HepG2 (cell line): ENCODE data around the gene C5. TPM values are rescaled to one million over a fixed set of nuclear protein-coding genes. Genes with fewer than 3 reads are reported as not detected.
A peak's percentile ranks its signal among the peaks of the same experiment; 100 is the strongest.

Experiments used
- ATF1 ChIP-seq: IDR thresholded peaks from 2 replicates; pipeline ENCODE4 v1.6.1; 2016; ENCODE audit warnings: mild to moderate bottlenecking, control low read depth
- CHD2 ChIP-seq: IDR thresholded peaks from 2 replicates; pipeline ENCODE4 v1.6.1; 2011; ENCODE audit warnings: low read depth, low read length, improper control_type of control experiment
- DPF2 ChIP-seq: sonication (generic); formaldehyde crosslinking; IDR thresholded peaks from 2 replicates; pipeline ENCODE4 v1.4.0; 2020; ENCODE audit warnings: mild to moderate bottlenecking, low read depth, missing genetic modification reagents, borderline replicate concordance
- NCOA2 ChIP-seq: sonication (generic); formaldehyde crosslinking; IDR thresholded peaks from 2 replicates; pipeline ENCODE4 v1.8.0; 2022; ENCODE audit warnings: inconsistent platforms
- NFKBIZ ChIP-seq: IDR thresholded peaks from 2 replicates; pipeline ENCODE4 v1.6.1; 2018; ENCODE audit warnings: missing genetic modification reagents, missing compliant biosample characterization
- NR3C1 ChIP-seq: sonication (generic); formaldehyde crosslinking; IDR thresholded peaks from 2 replicates; pipeline ENCODE4 v1.4.0; 2020; ENCODE audit warnings: missing genetic modification reagents
- PLSCR1 ChIP-seq: sonication (generic); formaldehyde crosslinking; IDR thresholded peaks from 2 replicates; pipeline ENCODE4 v1.5.0; 2020; ENCODE audit warnings: missing genetic modification reagents, mild to moderate bottlenecking, borderline replicate concordance
- RORA ChIP-seq: sonication (generic); formaldehyde crosslinking; IDR thresholded peaks from 2 replicates; pipeline ENCODE4 v1.5.0; 2020; ENCODE audit warnings: mild to moderate bottlenecking, missing genetic modification reagents, moderate library complexity
- SIN3B ChIP-seq: fragments of 150-350 bp; IDR thresholded peaks from 2 replicates; pipeline ENCODE4 v1.6.1; 2014; ENCODE audit warnings: low read length
- SP1 ChIP-seq, 2 experiments: fragments of 450-650 bp in 1 of 2; sonication (generic) in 1 of 2; formaldehyde crosslinking in 1 of 2; IDR thresholded peaks; 2 replicates each; pipeline versions ENCODE4 v1.4.0 to v1.6.1; 2016 to 2020; ENCODE audit warnings: missing genetic modification reagents in 1 of 2
- SP140L ChIP-seq: sonication (generic); formaldehyde crosslinking; IDR thresholded peaks from 2 replicates; pipeline ENCODE4 v1.4.0; 2020; ENCODE audit warnings: missing genetic modification reagents, borderline replicate concordance
- XBP1 ChIP-seq: sonication (generic); formaldehyde crosslinking; IDR thresholded peaks from 2 replicates; pipeline ENCODE4 v1.5.0; 2020; ENCODE audit warnings: missing genetic modification reagents
- ZBTB26 ChIP-seq: IDR thresholded peaks from 2 replicates; pipeline ENCODE4 v1.6.1; 2016; ENCODE audit warnings: missing compliant biosample characterization, missing genetic modification reagents, borderline replicate concordance
- ZC3H13 ChIP-seq: sonication (generic); formaldehyde crosslinking; IDR thresholded peaks from 2 replicates; pipeline ENCODE4 v1.8.1; 2023; ENCODE audit warnings: mild to moderate bottlenecking, missing genetic modification reagents, moderate library complexity
- ZNF234 ChIP-seq: sonication (generic); formaldehyde crosslinking; conservative IDR thresholded peaks from 2 replicates; pipeline ENCODE4 v1.5.1; 2020; ENCODE audit warnings: mild to moderate bottlenecking, missing genetic modification reagents
- ZNF530 ChIP-seq: sonication (generic); formaldehyde crosslinking; IDR thresholded peaks from 2 replicates; pipeline ENCODE4 v1.5.0; 2020; ENCODE audit warnings: low read depth, mild to moderate bottlenecking, missing genetic modification reagents
- ZNF558 ChIP-seq: sonication (generic); formaldehyde crosslinking; IDR thresholded peaks from 2 replicates; pipeline ENCODE4 v1.9.0; 2022; ENCODE audit warnings: mild to moderate bottlenecking, missing genetic modification reagents, borderline replicate concordance
- ZNF678 ChIP-seq: sonication (generic); formaldehyde crosslinking; IDR thresholded peaks from 2 replicates; pipeline ENCODE4 v1.4.0; 2020; ENCODE audit warnings: mild to moderate bottlenecking, missing genetic modification reagents
- ZNF703 ChIP-seq: sonication (generic); formaldehyde crosslinking; IDR thresholded peaks from 2 replicates; pipeline ENCODE4 v1.5.1; 2020; ENCODE audit warnings: missing genetic modification reagents, mild to moderate bottlenecking, moderate library complexity, borderline replicate concordance
- ZSCAN5A ChIP-seq: sonication (generic); formaldehyde crosslinking; IDR thresholded peaks from 2 replicates; pipeline ENCODE4 v1.8.0; 2022; ENCODE audit warnings: mild to moderate bottlenecking, missing genetic modification reagents, borderline replicate concordance
- polyA plus RNA-seq, 8 experiments: library from polyadenylated mRNA; depleted of rRNA in 3 of 8; stranded (reverse) in 7 of 8; unstranded in 1 of 8; fragments of >200 nt; fragmentation: Illumina TruSeq in 4 of 8; extraction: Trizol in 4 of 8; gene quantifications; 2 replicates each; pipeline versions ENCODE4 v1.2.1 to v1.2.3, GENCODE V29; 2011 to 2016; ENCODE audit warnings: low read depth in 4 of 8, missing spikeins in 1 of 8, mixed read lengths in 1 of 8; ENCODE audit not compliant: insufficient read depth in 1 of 8
- total RNA-seq, 5 experiments: library from RNA; depleted of rRNA; stranded (reverse); fragments of >200 nt; fragmentation: Illumina TruSeq; extraction: Trizol; gene quantifications; 2 replicates each; pipeline ENCODE4 v1.2.3, GENCODE V29; 2016; ENCODE audit warnings: low read depth in 1 of 5
- TF ChIP-seq, protein P1 (sequence below): sonication (generic); formaldehyde crosslinking; IDR thresholded peaks from 2 replicates; pipeline ENCODE4 v1.4.0; 2020; ENCODE audit warnings: missing genetic modification reagents
- TF ChIP-seq, protein P2 (sequence below): sonication (generic); formaldehyde crosslinking; IDR thresholded peaks from 2 replicates; pipeline ENCODE4 v1.5.1; 2020; ENCODE audit warnings: mild to moderate bottlenecking, missing genetic modification reagents, moderate library complexity
- TF ChIP-seq, protein P3 (sequence below): sonication (generic); formaldehyde crosslinking; IDR thresholded peaks from 2 replicates; pipeline ENCODE4 v1.4.0; 2020; ENCODE audit warnings: missing genetic modification reagents

The C5 gene
- total and polyA plus RNA-seq, 2 of the 13 experiments (the other 11 are each of a cell fraction or from before 2014, with no cell fraction given) = 57.6 to 192 TPM

- TF ChIP-seq, protein P1, sequence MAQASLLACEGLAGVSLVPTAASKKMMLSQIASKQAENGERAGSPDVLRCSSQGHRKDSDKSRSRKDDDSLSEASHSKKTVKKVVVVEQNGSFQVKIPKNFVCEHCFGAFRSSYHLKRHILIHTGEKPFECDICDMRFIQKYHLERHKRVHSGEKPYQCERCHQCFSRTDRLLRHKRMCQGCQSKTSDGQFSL (CRISPR knock-in tag) = no peak
- TF ChIP-seq ZNF558 (peak; percentile 99), ZC3H13 (CRISPR knock-in tag) (peak; percentile 91), ZNF703 (CRISPR knock-in tag) (peak; percentile 89; the same call in 1 of the 2 replicates), ZBTB26 (peak; percentile 81), ATF1 (CRISPR knock-in tag) (no peak), SP140L (peak; percentile 33; the same call in 1 of the 2 replicates), ZNF530 (CRISPR knock-in tag) (peak; percentile 93; the same call in 1 of the 2 replicates), DPF2 (CRISPR knock-in tag) (no peak), SIN3B (no peak), ZNF234 (CRISPR knock-in tag) (peak; percentile 93), NCOA2 (CRISPR knock-in tag) (peak; percentile 63; the same call in 1 of the 2 replicates), NFKBIZ (CRISPR knock-in tag) (peak; percentile 87), PLSCR1 (CRISPR knock-in tag) (peak; percentile 65; the same call in 1 of the 2 replicates), NR3C1 (CRISPR knock-in tag) (no peak), ZNF678 (CRISPR knock-in tag) (peak; percentile 97), SP1 (IDR thresholded peaks at IDR 0.05) (no peak), SP1 (CRISPR knock-in tag; IDR thresholded peaks at IDR 0.05) (peak; percentile 89), CHD2 (0 out of 2 replicates have a peak, but pooled peaks have one; percentile 27), ZSCAN5A (CRISPR knock-in tag) (no peak; the same call in 1 of the 2 replicates), XBP1 (0 out of 2 replicates have a peak, but pooled peaks have one; percentile 45), RORA (CRISPR knock-in tag) (no peak)
- TF ChIP-seq, protein P2, sequence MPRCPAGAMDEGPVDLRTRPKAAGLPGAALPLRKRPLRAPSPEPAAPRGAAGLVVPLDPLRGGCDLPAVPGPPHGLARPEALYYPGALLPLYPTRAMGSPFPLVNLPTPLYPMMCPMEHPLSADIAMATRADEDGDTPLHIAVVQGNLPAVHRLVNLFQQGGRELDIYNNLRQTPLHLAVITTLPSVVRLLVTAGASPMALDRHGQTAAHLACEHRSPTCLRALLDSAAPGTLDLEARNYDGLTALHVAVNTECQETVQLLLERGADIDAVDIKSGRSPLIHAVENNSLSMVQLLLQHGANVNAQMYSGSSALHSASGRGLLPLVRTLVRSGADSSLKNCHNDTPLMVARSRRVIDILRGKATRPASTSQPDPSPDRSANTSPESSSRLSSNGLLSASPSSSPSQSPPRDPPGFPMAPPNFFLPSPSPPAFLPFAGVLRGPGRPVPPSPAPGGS (CRISPR knock-in tag) = peak; percentile 94
- TF ChIP-seq, protein P3, sequence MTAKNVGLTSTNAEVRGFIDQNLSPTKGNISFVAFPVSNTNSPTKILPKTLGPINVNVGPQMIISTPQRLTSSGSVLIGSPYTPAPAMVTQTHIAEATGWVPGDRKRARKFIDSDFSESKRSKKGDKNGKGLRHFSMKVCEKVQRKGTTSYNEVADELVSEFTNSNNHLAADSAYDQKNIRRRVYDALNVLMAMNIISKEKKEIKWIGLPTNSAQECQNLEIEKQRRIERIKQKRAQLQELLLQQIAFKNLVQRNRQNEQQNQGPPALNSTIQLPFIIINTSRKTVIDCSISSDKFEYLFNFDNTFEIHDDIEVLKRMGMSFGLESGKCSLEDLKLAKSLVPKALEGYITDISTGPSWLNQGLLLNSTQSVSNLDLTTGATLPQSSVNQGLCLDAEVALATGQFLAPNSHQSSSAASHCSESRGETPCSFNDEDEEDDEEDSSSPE (CRISPR knock-in tag) = peak; percentile 99
Observed at GRCh38 chr9:121074370-121075250, 24.5 kb upstream of the C5 start, which contains the start of gene CNTRL (continued).
